Activated gamma-delta T cell treated with Interleukin-2 at 50 U/mL for 16 hours (primary cell): ENCODE data around the gene FOXP4.
A peak's percentile ranks its signal among the peaks of the same experiment; 100 is the strongest.

Experiments
- DNase-seq: peaks from one replicate; pipeline ENCODE4 v3.0.0-alpha.2; 2020

The FOXP4 gene

DNA sequence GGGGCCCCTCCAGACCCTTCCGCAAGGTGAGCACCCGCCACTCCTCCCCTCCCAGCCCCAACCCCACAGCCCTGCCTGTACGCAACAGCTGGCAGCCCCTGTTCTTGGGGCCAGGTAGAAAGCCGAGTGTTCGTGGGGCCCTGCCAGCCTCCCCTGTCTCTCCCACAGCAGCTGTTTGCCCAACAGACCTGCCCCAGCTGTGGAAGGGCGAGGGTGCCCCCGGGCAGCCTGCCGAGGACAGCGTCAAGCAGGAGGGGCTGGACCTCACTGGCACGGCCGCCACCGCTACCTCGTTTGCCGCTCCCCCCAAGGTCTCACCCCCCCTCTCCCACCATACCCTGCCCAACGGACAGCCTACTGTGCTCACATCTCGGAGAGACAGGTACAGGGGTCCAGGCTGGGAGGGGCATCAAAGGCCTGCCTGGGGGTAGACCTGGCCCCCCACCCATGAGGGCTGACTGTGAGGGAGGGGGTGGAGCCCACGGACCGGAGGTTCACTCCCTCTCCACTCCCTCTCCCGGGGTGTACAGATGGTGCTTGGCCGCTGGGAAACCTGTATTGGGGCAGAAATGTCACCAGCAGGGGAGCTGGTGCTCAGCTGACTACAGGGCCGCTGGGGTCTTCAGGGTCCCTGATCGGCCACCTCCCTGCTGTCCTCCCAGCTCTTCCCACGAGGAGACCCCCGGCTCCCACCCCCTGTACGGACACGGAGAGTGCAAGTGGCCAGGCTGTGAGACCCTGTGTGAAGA, 41.1 kb downstream of the FOXP4 start:
- no peak for DNase-seq

- DNase-seq = no peak
Measured at GRCh38 chr6:41588111-41588510, 41.9 kb downstream of the FOXP4 start.

- DNase-seq = no peak
Measured at GRCh38 chr6:41589223-41589622, 43.0 kb downstream of the FOXP4 start.

DNA sequence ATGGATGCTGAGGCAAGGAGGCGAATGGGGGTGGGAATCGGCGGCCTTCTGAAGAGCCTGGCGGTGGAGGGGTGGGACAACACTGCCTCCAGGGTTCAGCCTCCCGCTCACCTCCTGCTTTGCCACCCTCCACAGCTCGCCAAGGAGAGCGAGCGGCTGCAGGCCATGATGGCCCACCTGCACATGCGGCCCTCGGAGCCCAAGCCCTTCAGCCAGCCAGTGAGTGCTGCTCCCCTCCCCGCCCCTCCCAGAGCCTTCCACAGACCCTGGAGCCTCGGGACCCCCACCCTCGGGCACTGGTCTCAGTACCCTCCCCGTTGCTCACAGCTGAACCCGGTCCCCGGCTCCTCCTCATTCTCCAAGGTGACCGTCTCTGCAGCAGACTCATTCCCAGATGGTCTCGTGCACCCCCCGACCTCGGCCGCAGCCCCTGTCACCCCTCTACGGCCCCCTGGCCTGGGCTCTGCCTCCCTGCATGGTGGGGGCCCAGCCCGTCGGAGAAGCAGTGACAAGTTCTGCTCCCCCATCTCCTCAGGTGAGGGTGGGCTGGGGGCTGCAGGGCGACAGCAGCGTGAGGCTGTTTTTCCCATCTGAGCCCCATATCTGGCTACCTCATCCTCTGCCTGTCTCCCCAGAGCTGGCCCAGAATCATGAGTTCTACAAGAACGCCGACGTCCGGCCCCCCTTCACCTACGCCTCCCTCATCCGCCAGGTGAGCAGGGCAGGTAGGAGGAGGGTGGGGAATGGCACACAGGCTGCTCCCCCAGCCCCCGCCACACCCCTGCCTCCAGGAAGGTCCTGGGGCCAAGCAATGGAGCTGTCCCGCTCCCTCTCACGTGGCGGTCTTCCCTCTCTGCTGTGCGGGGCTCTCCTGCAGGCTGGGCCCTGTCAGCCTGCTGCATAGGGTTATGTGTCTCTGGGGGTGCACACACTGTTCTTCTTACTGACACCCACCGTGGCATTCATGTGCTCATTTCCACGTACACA, 43.7 kb downstream of the FOXP4 start:
- no peak for DNase-seq

- DNase-seq = no peak
Measured at GRCh38 chr6:41591122-41591521, 44.9 kb downstream of the FOXP4 start.

DNA sequence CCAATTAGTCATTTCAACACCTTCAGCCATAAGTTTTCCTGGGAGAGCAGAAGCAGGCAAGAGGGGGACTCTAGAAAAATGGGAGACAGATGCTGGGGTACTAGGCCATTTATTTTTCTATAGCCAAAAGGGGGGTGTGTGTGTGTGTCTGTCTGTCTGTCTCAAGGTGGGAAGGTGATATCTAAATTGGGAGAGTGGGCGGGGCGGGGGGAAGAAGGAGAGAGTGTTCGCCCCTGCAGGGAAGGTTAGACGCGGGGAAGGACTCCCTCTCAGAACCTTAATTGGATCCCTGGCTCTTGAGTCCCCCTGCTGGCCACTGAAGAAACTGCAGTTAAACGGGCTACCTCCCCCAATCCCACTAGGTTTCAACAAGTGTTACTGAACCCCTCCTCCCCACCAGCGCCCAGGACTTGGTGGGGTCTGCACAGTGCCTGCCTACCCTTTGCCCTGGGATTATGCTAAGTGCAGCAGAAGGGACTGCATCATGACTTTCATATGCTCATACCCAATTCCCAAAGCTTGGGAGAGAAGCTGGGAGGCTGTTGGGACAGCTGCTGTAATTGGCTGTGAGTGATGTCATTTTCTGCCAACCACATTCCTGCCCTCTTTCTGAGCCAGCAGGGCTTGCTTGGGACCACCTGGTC, 45.8 kb downstream of the FOXP4 start:
- peak; percentile 78 for DNase-seq

DNA sequence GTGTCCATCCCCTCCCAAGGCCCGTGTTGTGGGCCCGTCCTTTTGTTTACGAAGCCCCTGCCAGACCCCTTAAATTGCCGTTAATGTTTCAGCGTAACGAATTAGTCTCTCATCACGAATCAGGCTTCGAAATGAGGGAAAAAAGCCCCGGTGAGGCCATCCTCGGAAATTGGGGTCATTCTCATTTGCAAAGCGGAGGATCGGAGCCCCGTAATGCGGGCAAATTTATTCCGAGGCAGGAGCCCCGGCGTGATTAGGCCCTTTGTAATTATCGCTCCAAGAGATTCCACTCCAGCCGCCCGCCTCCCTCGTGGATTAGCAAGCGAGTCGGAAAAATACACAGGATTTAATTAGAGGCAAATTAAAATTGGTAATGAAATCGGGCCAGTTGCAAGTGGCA, 47.2 kb downstream of the FOXP4 start:
- no peak for DNase-seq

GRCh38 chr6:41593839-41594238, 47.7 kb downstream of the FOXP4 start:
- DNase-seq = no peak

- DNase-seq = no peak
Measured at GRCh38 chr6:41594326-41594725, 48.1 kb downstream of the FOXP4 start.

DNA sequence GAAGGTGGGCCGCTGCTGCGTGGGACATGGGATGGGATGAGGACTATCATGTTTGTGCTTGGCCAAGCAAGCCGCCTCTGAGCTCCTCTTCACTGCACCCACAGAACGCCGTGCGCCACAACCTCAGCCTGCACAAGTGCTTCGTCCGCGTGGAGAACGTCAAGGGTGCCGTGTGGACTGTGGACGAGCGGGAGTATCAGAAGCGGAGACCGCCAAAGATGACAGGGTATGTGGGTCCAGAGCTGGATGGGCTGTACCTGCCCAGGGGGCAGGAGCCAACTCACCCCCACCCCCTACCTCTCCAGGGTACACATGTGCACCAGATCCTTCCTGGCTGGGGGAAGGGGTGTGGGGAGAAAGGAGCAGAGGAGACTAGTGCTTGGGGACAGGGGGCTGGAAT, 48.6 kb downstream of the FOXP4 start:
- no peak for DNase-seq

DNA sequence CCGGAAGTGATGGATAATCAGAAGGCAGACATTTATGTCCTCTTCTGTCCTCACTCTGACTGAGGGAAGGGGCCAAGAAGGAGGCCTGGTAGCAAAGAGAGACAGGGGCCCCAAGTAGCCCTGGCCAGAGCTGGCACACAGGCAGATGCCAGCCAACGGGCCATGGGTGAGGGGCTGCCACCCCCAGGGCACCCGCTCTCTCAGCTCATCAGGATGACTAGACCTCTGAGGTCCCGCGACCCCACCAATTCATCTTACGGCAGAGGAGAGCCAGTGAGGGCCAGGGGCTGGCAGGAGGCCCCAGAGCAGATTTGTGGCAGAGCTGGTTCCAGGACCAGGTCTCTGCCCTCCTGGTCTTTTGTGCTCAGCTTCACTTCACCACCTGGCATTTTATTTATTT, 49.0 kb downstream of the FOXP4 start:
- no peak for DNase-seq

DNA sequence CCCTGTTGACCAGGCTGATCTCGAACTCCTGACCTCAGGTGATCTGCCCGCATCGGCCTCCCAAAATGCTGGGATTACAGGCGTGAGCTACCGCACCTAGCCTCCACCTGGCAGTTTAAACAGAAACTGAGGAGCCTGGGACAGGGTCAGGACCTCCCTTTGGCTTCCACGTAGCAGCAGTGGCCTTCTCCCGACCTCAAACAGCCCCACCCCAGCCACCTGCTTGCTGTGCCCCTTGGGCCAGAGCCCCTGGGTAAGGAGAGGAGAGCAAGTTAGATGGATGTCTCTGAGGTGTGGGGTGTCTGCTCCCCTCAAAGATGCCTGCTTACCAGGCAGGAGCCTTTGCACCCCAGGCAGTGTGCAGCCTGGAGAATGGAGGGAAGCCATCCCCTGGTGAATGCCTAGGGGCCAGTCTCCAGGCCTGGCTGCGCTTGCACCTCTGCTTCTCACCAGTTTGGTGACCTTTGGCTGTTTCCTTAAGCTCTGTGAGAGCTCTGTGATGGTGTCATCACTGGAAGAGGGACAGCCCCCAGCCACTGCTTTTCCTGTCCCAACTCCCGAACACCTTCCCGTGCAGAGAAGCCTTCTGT, 50.0 kb downstream of the FOXP4 start:
- no peak for DNase-seq

- no peak for DNase-seq
Measured at GRCh38 chr6:41596807-41597206, 50.6 kb downstream of the FOXP4 start.

DNA sequence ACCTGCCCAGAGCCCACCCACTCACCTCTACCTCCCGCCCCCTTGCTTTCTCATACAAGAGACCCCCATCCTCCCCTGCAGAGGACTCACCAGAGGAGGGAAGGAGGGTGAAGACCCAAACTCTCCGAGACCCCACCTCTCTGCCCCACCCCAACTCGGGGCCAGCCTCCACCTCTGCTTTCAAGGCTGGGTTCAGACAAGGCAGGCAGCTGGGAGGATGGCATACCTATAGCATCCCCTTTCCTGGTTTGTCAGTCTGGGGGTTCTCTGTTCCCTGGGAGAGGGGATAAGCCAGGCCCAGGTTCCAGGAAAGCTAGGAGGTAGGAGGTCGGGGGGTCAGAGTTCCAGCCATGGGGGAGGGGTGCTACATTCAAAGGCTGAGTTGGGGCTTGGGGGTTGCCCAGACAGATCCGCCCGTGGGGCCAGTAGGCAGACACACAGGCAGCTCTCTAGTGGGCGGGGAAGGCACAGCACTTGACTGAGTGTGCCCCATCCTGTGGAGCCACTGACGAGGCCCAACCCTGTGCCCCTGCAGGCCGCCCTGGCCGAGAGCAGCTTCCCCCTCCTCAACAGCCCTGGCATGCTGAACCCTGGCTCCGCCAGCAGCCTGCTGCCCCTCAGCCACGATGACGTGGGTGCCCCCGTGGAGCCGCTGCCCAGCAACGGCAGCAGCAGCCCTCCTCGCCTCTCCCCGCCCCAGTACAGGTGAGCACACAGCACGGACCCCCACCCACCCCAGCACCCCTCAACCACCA, 51.2 kb downstream of the FOXP4 start:
- no peak for DNase-seq

- no peak for DNase-seq
Measured at GRCh38 chr6:41598670-41599014, 52.5 kb downstream of the FOXP4 start.

DNA sequence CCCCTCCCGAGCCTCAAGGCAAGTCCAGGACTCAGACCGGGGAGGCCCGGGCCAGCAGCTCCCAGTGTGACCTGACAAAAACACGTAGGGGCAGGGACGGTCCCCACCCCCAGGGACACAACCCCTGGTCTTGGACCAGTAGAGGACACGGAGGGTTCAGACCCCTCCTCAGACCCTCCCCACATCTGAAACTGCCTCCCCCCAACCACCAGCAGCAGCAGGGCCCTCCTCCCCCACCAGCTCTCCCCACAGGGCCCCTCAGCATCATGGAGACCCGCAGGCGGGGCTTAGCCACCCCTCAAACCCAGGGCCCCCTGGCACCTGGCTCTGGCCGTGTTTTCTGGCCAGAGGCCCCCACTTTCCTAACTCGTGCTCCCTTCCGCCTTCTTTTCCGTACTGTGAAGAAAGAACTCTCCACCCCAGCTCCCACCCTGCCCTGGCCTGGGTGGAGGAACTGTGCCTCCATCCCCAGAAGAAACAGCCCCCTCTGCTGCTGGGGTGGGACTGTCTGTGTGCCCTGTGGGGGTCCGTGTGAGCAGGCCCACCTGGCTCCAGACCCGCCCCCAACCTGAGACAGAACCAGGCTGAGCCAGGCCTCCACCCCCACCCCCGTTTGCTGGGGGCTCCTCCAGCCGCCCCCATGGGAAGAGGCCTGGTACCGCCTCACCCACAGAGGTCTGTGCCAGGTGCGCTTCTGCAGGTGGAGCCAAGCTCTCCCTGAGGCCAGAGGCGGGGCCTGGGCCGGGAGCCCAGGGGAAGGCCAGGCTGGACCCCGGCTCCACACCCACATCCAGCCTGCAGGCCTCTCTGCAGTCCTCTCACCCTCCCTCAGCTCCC, 53.1 kb downstream of the FOXP4 start:
- no peak for DNase-seq

- no peak for DNase-seq
Measured at GRCh38 chr6:41599852-41600445, 53.8 kb downstream of the FOXP4 start.

DNA sequence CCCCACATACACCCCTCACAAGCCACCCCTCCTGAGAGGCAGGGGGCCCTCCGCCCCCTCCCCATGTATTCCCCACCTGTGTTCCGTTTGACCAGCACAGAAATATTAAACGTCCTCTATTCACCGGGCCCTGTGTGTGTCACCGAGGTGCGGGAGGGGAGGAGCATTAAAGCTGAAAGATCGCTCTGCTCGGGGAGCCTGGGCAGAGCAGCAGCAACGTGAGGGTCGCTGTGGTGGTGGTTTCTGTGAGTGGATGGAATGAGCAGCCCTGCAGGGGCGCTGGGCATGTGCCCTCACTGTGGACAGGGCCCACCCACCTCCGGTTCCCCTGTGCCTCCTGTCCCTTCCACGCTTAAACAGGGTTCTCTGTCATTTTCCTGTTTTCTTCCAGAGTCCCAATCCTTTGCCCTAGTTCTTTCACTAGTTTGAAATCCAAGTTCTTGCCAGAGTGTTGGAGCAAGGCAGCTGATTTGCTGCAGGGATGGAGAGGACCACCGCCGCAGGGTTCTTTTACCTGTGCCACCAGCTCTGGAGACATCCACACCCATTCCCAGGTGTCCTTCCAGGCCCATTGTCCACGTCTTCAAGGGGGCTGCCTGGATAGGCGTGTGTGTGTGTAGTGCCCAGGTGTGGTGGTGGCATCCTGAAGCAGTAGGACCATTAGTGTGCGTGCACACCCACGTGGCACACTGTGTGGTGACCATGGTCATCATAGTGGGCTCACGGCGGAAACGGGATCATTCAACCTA, 54.5 kb downstream of the FOXP4 start:
- DNase-seq = no peak

- no peak for DNase-seq
Measured at GRCh38 chr6:41601248-41601549, 55.0 kb downstream of the FOXP4 start.

DNA sequence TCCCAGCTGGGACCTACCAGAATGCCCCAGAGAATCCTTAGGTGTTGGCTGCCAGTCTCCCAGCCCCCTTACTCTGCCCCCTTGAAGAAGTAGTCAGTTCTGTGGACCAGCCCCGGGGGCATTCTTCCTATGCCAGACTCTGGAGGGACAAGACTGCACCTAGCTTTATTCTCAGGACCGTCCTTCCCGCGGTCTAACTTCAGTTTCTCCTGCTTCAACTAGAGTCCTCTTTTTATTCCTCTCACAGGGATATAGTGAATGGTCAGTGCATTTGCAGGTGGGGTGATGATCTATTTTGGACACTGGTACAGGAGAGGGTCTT, 56.2 kb downstream of the FOXP4 start:
- DNase-seq = no peak
